Stimulated activated naive CD8-positive, alpha-beta T cell treated with anti-CD3 and anti-CD28 coated beads, Interleukin-15, amount 100 ng/mL, for 72 hours (primary cell): ENCODE results near the gene FAM174C.

ENCODE experiments used
- ATAC-seq: fragments of 150-1000 bp; cut with Tn5 transposase; 2 replicates; pipeline ENCODE4 v1.10.0; 2021; ENCODE audit warnings: mild to moderate bottlenecking, moderate library complexity
- DNase-seq, 2 donors: peaks; one replicate each; pipeline ENCODE4 v3.0.0; 2021 to 2022
- H3K27ac Mint-ChIP-seq, 2 donors: one replicate each; pipeline ENCODE4 v1.8.0; 2022; ENCODE audit warnings: mild to moderate bottlenecking in 2 of 2, mixed read lengths in 2 of 2, moderate library complexity in 2 of 2
- H3K27me3 Mint-ChIP-seq: one replicate; pipeline ENCODE4 v1.8.0; 2022; ENCODE audit warnings: mixed read lengths
- H3K4me1 Mint-ChIP-seq: one replicate; pipeline ENCODE4 v1.8.0; 2022; ENCODE audit warnings: mild to moderate bottlenecking, mixed read lengths
- H3K4me3 Mint-ChIP-seq, 2 donors: one replicate each; pipeline ENCODE4 v1.8.0; 2022; ENCODE audit warnings: mild to moderate bottlenecking in 2 of 2, mixed read lengths in 2 of 2, moderate library complexity in 1 of 2
- H3K9me3 Mint-ChIP-seq, 2 donors: one replicate each; pipeline ENCODE4 v1.8.0; 2022; ENCODE audit warnings: mixed read lengths in 2 of 2

FAM174C gene

DNA sequence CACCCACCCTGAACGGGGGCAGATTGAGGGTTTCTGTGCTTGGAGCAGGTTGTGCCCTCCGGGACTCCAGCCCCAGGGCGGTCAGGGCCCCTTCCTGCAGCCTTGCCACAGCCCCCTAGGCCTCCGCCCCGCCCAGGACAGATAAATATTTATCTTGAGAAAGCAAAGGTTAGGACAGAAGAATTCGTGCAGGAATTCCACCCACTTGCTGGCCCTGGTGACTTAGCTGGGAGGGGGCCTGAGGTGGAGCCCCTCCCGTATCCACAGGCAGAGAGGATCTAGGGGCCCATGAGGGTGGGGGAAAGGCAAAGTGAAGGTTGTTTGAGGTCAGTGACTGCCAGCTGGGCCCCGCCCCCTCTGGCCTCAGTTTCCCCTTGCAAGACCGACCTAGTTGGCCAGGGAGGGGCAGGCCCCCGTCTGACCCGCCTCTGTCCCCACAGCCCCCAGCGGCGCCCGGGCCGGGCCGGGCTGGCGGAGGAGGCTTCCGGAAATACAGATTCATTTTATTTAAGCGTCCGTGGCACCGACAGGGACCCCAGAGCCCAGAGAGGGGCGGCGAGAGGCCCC is 21.7 kb upstream of the FAM174C start:
- no peak for ATAC-seq
- DNase-seq, result no peak
- Mint-ChIP-seq H3K4me3 (peak overlapping the region; percentile 83 to 98), H3K27me3 (no peaks in the 10 kb centered on the region), H3K27ac (peak overlapping the region; percentile 85 to 90), H3K9me3 (no peaks in the 10 kb centered on the region), H3K4me1 (peaks cover 48% of the 10 kb centered on the region)

GRCh38 chr19:1254081-1254527 is 21.2 kb upstream of the FAM174C start:
- H3K4me1 Mint-ChIP-seq, result peaks cover 53% of the 10 kb centered on the region
- DNase-seq, result no peak
- H3K4me3 Mint-ChIP-seq, result no peak overlapping the region
- H3K27me3 Mint-ChIP-seq, result no peaks in the 10 kb centered on the region
- H3K9me3 Mint-ChIP-seq, result no peaks in the 10 kb centered on the region
- no peak overlapping the region for H3K27ac Mint-ChIP-seq
- no peak for ATAC-seq

GRCh38 chr19:1254530-1255185 is 20.7 kb upstream of the FAM174C start:
- Mint-ChIP-seq H3K27ac (peak overlapping the region in 1 of 2 donors; percentile 44), H3K27me3 (no peaks in the 10 kb centered on the region), H3K4me1 (peaks cover 59% of the 10 kb centered on the region), H3K4me3 (peak overlapping the region in 1 of 2 donors; percentile 10), H3K9me3 (no peaks in the 10 kb centered on the region)
- DNase-seq (no peak), ATAC-seq (no peak)

DNA sequence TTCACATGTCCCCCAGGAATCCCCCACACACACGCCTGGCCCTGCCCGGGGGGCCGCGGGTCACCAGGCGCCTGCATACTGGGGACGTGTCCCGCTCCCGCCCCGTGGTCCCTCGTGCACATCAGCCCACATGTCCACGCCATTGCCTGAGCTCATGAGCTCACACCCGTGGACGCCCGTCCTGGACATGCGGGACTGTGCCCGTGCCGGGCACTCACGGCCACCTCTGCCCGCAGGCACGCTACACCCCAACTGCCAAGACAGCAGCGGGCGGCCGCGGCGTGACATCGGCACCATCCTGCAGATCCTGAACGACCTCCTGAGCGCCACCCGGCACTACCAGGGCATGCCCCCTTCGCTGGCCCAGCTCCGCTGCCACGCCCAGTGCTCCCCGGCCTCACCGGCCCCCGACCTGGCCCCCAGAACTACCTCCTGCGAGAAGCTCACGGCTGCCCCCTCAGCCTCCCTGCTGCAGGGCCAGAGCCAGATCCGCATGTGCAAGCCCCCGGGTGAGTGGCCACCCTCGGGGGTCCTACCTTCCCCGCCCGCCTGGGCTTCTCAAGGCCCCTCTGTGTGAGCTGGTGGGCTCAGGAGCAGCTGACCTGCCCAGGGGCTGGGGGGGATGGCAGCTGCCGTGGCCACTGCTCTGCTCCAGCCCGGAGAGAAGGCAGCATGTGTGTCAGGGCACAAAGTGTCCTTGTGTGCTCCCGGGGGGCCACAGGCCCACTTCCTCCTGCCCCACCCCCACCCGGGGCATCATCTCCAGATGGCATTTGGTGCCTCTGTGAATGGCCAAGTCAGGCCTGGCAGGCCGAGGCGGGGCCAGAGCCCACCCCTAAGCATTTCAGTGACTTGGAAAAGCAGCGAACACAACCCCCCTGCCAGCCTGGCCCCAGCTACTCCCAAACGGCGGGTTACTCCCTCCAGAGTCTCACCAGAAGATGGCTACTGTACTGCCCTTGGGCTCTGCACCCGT is 19.9 kb upstream of the FAM174C start:
- H3K27ac Mint-ChIP-seq, result peak overlapping the region in 1 of 2 donors; percentile 76
- ATAC-seq, result no peak
- peaks cover 63% of the 10 kb centered on the region for H3K4me1 Mint-ChIP-seq
- H3K4me3 Mint-ChIP-seq, result no peak overlapping the region
- DNase-seq, result no peak
- H3K9me3 Mint-ChIP-seq, result no peaks in the 10 kb centered on the region
- H3K27me3 Mint-ChIP-seq, result no peaks in the 10 kb centered on the region

GRCh38 chr19:1256646-1257474 is 18.5 kb upstream of the FAM174C start:
- peaks cover 69% of the 10 kb centered on the region for H3K4me1 Mint-ChIP-seq

DNA sequence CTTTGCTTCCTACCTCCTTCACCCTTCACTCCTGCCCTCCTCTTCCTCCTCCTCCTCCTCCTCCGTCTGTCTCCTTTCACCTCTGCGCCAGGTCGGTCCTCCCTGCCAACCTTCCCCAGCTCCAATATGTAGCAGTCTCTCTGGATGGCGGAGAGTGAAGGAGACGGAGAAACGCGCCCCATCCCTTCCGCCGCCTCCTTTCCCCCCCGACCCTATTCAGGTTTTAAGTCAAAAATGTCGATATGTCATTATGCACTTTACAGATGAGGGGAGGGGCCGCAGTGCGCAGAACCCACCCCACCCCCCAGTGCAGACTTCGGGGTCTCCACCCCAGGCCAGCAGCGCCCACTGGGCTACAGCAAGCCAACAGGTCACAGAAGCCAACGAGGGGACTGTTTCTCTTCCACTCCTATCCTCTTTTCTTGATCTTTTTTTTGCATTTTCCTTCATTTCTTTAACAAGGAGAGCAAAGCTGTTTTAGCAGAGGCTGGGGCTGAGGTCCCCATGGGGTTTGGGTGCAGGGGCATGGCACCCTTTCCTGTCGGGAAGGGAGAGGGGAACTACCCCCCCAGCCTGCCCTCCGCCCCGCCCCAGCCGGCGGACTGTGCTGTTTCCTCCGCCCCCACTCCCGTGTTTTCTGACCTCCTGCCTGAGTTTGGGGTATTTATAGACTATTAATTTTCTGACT is 17.7 kb upstream of the FAM174C start:
- no peaks in the 10 kb centered on the region for H3K27me3 Mint-ChIP-seq
- no peak for ATAC-seq
- peak overlapping the region; percentile 70 to 95 for H3K4me3 Mint-ChIP-seq
- DNase-seq, result no peak
- H3K4me1 Mint-ChIP-seq, result peaks cover 77% of the 10 kb centered on the region
- H3K27ac Mint-ChIP-seq, result peak overlapping the region in 1 of 2 donors; percentile 91
- no peaks in the 10 kb centered on the region for H3K9me3 Mint-ChIP-seq

More at GRCh38 chr19:1256646-1257474, 18.5 kb upstream of the FAM174C start:
- no peaks in the 10 kb centered on the region for H3K9me3 Mint-ChIP-seq
- ATAC-seq (no peak), DNase-seq (no peak)
- no peaks in the 10 kb centered on the region for H3K27me3 Mint-ChIP-seq
- H3K4me3 Mint-ChIP-seq, result peak overlapping the region; percentile 28 to 70
- H3K27ac Mint-ChIP-seq, result no peak overlapping the region

- Mint-ChIP-seq H3K4me3 (peak overlapping the region; percentile 70 to 95), H3K4me1 (peaks cover 81% of the 10 kb centered on the region)
- no peak for ATAC-seq
Observed at GRCh38 chr19:1258163-1258492, 17.2 kb upstream of the FAM174C start.

GRCh38 chr19:1258707-1259205 is 16.6 kb upstream of the FAM174C start:
- Mint-ChIP-seq H3K27me3 (no peaks in the 10 kb centered on the region), H3K4me1 (peaks cover 81% of the 10 kb centered on the region), H3K27ac (peak overlapping the region; percentile 92 to 93), H3K4me3 (peak overlapping the region; percentile 95 to 100), H3K9me3 (no peaks in the 10 kb centered on the region)
- DNase-seq (no peak), ATAC-seq (no peak)

More at GRCh38 chr19:1258163-1258492, 17.2 kb upstream of the FAM174C start:
- H3K9me3 Mint-ChIP-seq, result no peaks in the 10 kb centered on the region
- H3K27ac Mint-ChIP-seq, result peak overlapping the region in 1 of 2 donors; percentile 91
- DNase-seq, result no peak
- H3K27me3 Mint-ChIP-seq, result no peaks in the 10 kb centered on the region

- Mint-ChIP-seq H3K4me1 (peaks cover 85% of the 10 kb centered on the region), H3K27me3 (no peaks in the 10 kb centered on the region), H3K4me3 (peak overlapping the region; percentile 95 to 100), H3K27ac (peak overlapping the region; percentile 92 to 99), H3K9me3 (no peaks in the 10 kb centered on the region)
- ATAC-seq (peak; percentile 52), DNase-seq (peak; percentile 73 to 79)
Observed at GRCh38 chr19:1259206-1259875, 16.0 kb upstream of the FAM174C start.

DNA sequence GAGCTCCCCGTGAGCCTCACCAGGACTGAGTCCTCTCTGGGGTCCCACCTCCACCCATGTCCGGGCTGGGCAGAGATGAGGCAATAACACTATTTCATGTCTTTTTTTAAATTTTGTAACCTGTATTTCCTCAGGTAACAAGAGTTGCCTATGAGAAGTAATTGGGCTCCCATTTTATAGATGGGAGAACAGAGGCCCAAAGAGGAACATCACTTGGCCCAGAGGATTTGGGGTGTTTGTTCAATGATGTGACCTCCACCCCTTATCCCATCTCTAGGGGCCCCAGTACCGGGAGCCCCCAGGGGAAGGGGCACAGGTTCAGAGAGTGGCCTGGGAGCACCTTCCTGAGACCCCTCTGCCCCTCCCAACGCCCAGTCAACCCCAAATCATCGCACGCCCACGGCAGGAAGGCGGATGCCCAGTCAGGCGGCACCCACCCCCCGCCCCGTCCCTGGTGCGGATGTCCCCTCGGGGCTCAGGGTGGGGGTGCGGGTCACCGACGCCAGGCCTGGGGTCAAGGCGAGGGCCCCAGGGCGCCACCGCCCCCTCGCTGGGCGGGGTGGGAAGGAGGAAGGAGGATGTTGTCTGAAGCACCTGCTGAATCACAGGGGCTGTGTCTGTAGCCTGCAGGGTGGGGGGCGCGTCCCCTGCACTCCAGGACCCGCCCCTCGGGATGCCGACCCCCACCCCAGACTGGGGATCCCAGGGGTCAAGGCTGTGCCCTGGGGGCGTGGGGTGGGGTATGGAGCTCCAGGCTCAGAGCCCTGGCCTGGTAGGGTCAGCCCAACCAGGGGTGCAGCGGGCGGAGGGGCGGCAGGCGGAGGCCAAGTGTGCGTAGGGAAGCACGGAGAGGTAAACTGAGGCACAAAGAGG is 15.2 kb upstream of the FAM174C start:
- peak overlapping the region; percentile 94 to 99 for H3K27ac Mint-ChIP-seq
- H3K27me3 Mint-ChIP-seq, result no peaks in the 10 kb centered on the region
- peak overlapping the region; percentile 95 to 100 for H3K4me3 Mint-ChIP-seq
- DNase-seq, result peak; percentile 73 to 82
- peak; percentile 63 for ATAC-seq
- no peaks in the 10 kb centered on the region for H3K9me3 Mint-ChIP-seq
- H3K4me1 Mint-ChIP-seq, result peaks cover 85% of the 10 kb centered on the region

DNA sequence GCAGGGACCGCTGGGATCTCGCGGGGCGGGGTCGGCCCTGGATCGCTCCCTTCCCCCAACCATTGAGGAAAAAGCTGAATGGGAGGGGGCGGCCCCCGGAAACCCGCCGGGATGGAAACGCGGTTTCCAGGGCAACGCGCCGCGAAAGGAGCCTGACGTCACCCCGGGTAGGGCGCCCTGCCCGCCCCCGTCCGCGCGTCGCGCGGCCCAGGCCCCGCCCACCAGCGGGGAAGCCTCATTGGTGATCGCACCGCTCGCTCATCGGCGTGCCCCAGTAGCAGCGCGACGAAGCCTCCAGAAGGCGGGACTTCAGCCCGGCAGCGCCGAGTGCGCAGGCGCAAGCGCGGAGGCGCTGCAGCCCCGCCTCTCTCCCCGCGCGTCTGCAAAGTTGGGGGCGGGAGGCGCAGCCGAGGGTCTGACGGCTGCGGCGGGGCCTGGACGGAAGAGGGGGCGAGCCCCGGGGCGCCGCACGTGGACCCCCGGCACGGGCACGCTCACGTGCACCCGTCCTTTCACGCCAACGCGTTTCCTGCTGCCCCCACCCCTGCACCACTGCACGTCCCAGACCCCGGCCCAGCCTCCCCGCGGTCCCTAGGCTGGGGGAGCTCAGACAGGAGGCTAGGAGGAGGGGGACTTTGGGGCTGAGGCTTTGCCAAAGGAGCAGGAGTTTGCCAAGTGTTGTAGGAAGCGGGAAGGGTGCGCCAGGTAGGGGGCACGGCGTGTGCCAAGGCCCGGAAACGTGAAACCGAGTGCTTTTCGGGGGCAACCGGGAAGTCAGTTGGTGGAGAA is 14.4 kb upstream of the FAM174C start:
- Mint-ChIP-seq H3K4me1 (peaks cover 85% of the 10 kb centered on the region), H3K9me3 (no peaks in the 10 kb centered on the region), H3K27ac (peak overlapping the region; percentile 84 to 98), H3K27me3 (no peaks in the 10 kb centered on the region), H3K4me3 (peak overlapping the region; percentile 95 to 100)
- ATAC-seq (peak; percentile 82), DNase-seq (peak; percentile 98)

- Mint-ChIP-seq H3K27me3 (no peaks in the 10 kb centered on the region), H3K4me3 (peak overlapping the region; percentile 95 to 100), H3K4me1 (peaks cover 83% of the 10 kb centered on the region), H3K27ac (peak overlapping the region; percentile 84 to 98), H3K9me3 (no peaks in the 10 kb centered on the region)
- DNase-seq, result peak; percentile 59 to 61
- ATAC-seq, result peak; percentile 0
Observed at GRCh38 chr19:1261538-1261797, 13.9 kb upstream of the FAM174C start.
